ENCODE data around the gene HES5.

The HES5 gene

GRCh38 chr1:2546515-2547209, 16.6 kb upstream of the HES5 start:
- DNase-seq = peak; percentile 75

- DNase-seq = peak; percentile 84
Measured at GRCh38 chr1:2545754-2546514, 15.9 kb upstream of the HES5 start.

- no peak for DNase-seq
Measured at GRCh38 chr1:2544875-2545640, 15.0 kb upstream of the HES5 start.

DNA sequence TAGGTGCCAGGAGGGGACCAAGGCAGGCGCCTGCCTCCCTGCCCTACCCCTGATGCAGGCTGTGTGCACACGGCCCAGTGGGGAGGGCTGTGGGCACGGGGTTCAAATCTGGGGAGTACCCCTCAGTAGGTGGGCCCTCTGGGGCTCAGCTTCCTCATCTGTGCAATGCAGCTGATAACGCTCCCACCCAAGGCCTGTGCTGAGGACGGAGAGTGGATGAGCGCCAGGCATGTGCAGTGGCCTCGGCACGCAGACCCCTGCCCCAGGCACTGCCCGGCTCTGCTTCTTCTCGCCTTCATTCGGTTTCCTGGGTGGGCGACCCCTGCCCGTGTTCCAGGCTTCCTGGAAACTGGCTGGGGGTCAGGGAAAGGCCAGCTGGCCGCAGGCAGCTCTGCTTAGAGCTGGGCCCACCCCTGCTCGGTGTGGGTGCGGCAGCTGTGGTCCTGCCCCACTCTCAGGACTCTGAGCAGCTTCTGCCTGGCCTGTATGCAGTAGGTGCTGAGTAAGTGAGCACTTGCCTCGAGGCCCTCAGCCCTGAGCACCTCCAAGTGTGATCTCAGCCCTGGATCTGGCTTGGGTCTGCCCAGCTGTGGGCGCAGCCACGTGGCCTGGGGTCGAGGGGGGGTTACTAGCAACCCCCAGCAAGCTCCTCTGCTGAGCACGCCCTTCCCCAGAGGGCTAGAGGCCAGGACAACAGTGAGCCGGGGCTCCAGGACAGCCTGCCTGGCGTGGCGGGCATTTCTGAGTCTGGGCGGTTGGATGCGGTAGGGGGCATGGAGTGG, 14.2 kb upstream of the HES5 start:
- DNase-seq = no peak

- no peak for DNase-seq
Measured at GRCh38 chr1:2543543-2544092, 13.6 kb upstream of the HES5 start.

- no peak for DNase-seq
Measured at GRCh38 chr1:2542246-2542915, 12.3 kb upstream of the HES5 start.

DNA sequence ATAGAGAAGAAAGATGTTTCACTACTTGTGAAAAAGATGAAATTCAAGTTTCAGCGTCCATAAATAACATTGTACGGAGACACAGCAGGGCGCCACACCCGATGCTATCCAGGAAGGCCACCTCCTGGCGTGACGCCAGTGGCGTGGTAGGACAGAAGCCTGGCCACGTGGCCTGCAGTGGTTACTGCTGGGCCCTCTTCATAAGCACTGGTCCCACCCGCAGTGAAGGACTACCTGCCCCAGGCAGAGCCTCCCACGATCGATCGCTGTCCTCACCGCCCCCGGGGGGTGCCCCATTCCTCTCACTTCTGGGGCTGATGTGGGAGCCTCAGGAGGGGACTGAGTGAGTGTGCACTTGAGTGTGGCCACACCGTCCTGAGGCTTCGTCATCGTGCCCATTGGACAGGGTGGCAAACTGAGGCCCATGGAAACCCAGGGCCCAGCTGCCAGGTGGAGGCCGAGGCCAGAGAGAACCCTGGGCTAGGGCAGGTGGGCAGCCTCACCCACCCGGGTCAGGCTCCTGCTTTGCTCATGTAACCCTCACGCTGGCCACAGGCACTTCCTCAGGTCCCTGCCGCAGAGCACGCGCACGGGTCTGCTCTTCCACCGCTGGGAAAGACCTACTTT, 11.7 kb upstream of the HES5 start:
- DNase-seq = no peak

DNA sequence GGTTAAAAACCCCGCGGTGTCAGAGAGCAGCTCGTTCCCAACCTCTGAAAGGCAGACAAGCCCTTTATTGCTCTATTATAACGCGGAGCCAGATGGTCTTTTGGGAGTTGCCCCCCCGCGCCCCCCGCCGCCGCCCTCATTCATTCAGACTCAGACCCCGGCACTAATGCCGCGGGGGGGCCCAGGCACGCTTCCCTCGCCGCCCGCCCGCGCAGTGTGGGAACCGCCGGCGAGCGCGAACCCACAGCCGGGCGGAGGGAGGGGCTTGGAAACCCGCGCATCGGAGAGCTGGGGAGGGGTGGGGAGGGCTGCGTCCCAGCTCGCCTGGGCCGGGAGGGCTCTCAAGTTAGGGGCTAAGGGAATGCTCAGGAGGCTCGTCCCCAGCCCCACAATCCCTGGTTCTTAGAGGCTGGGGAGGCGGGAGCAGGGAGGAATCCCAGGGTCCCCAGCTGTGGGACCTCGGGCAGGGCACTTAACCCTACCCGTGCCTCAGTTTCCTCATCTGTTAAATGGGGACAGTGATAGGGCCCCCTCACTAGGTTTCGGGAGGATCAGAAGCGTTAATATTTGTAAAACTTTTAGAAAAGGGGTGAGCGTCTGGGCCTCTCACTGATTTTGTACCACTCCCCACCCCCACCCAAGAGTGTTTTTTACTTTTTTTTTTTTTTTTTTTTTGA, 10.9 kb upstream of the HES5 start:
- no peak for DNase-seq

GRCh38 chr1:2539312-2539907, 9.3 kb upstream of the HES5 start:
- no peak for DNase-seq

GRCh38 chr1:2538872-2539271, 8.8 kb upstream of the HES5 start:
- no peak for DNase-seq

- DNase-seq = no peak
Measured at GRCh38 chr1:2538376-2538775, 8.3 kb upstream of the HES5 start.

DNA sequence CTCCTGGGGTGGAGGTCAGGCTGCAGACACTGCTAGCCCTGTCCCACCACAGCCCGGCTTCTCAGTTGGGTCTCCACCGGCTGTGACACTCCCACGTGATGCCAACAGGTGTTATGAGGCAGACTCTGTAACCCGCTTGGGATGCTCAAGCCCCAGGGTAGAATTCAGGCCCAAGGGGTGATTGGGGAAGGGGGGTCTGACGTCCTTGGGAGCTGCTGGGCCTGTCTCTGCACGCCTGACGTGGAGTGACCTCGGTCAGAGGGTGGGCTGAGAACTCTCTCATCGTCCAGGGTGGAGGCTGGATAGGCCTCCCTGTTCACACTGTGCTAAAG, 7.7 kb upstream of the HES5 start:
- DNase-seq = no peak

DNA sequence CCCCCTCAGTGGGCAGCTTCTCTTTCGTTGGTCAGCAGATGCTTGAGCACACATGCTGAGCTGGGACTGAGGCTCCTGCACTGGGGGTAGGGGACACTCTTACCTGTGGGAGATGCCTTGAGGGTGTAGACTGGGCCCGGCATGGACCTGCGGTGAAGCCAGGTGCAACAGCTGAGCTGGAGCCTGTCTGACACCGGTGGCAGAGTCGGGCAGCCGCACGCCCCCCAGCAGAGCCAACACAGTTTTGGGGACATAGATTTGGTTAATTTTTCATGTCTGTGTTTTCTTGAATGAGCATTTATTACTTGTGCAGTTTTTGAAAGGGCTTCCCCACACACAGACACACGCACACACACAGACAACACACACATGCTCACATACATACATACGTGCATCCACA, 5.9 kb upstream of the HES5 start:
- DNase-seq = no peak

DNA sequence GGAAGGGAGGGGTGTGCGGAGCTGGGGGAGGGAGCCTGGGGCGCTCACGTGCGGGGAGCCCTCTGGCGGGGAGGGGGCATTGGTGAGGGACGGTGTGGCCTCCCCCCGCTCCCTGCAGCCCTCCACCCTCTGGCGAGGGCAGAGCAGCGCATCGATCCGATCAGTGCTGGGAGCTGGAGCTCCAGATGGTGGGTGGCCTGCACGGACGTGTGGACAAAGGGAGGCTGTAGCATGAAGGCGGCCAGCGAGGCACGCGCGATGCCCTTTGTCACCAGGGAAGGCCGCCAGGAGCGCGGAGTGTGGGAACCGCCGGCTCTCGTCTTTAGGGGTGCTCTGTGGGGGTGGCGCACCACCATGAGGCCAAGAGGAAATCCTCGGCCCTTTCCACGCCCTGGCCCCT, 5.4 kb upstream of the HES5 start:
- DNase-seq = no peak

- no peak for DNase-seq
Measured at GRCh38 chr1:2534687-2535441, 4.8 kb upstream of the HES5 start.

DNA sequence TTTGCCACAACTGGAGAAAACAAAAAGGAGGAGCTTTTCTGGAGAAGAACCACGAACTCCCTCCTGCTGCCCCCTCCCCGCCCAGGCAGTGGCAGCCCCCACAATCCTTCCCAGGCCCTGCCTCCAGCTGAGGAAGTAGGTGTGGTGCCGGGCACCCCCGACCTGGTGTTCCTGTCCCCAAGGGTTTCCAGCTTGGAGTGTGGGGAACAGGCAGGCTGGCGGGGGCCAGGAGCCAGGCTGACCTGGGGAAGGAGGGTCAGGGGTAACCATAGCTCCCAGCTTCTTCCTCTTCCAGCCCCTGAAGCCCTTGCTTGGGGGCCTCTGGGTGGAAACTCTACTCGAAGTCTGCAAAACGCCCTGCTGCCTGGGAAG, 4.2 kb upstream of the HES5 start:
- no peak for DNase-seq

- DNase-seq = no peak
Measured at GRCh38 chr1:2533365-2533764, 3.3 kb upstream of the HES5 start.

GRCh38 chr1:2532485-2533160, 2.6 kb upstream of the HES5 start:
- no peak for DNase-seq

Data from activated T-cell treated with anti-CD3 and anti-CD28 coated beads for 4 hours (primary cell).